Loucy (cell line): ENCODE results near the gene THOC6.
"Not testable (repeated sequence)": the region's sequence is repeated elsewhere in the genome, so short reads cannot be mapped to it uniquely, and the experiment has no call there.

Experiments
- CTCF ChIP-seq: fragments of 200-600 bp; sonication (generic); conservative IDR thresholded peaks from 2 replicates; pipeline ENCODE4 v1.5.1; 2014; ENCODE audit warnings: mild to moderate bottlenecking, antibody characterized with exemption, low read length
- EZH2phosphoT487 ChIP-seq: fragments of 200-600 bp; IDR thresholded peaks from 2 replicates; pipeline ENCODE4 v1.6.1; 2018; ENCODE audit warnings: antibody characterized with exemption, mild to moderate bottlenecking, moderate library complexity, borderline replicate concordance

- TF ChIP-seq CTCF, EZH2phosphoT487: not testable (repeated sequence)
Measured at GRCh38 chr16:3052571-3053329, 28.9 kb downstream of the THOC6 start.
